Activated CD4-positive, alpha-beta T cell treated with anti-CD3 and anti-CD28 coated beads for 36 hours (primary cell): ENCODE results near the gene ZSCAN21. TPM values are rescaled to one million over a fixed set of nuclear protein-coding genes. Genes with fewer than 3 reads are reported as not detected.

Experiments used
- ATAC-seq: fragments of 200-7000 bp; cut with Tn5 transposase; one replicate; pipeline ENCODE4 v1.10.0; 2021; ENCODE audit warnings: mild to moderate bottlenecking, moderate library complexity
- CTCF ChIA-PET: fragments of 350-600 bp; sonication (Branson Sonifier 250); formaldehyde crosslinking; loops from one replicate; lab custom pipeline; 2021; ENCODE audit warnings: antibody characterized with exemption; lab: Charles Lee
- POLR2A ChIA-PET: fragments of 350-600 bp; sonication (Branson Sonifier 250); formaldehyde crosslinking; loops from one replicate; lab custom pipeline; 2021; ENCODE audit warnings: antibody characterized with exemption, inconsistent platforms; lab: Charles Lee
- DNase-seq: peaks from one replicate; pipeline ENCODE4 v3.0.0-alpha.2; 2020
- H3K27ac Mint-ChIP-seq: one replicate; pipeline ENCODE4 v1.8.0; 2021; ENCODE audit warnings: mixed read lengths
- H3K27me3 Mint-ChIP-seq: one replicate; pipeline ENCODE4 v1.8.0; 2021; ENCODE audit warnings: mixed read lengths
- H3K36me3 Mint-ChIP-seq: one replicate; pipeline ENCODE4 v1.8.0; 2021; ENCODE audit warnings: low read depth, mixed read lengths
- H3K4me1 Mint-ChIP-seq: one replicate; pipeline ENCODE4 v1.8.0; 2021; ENCODE audit warnings: mixed read lengths
- H3K4me3 Mint-ChIP-seq: one replicate; pipeline ENCODE4 v1.8.0; 2021; ENCODE audit warnings: mild to moderate bottlenecking, moderate library complexity, mixed read lengths
- H3K9me3 Mint-ChIP-seq: one replicate; pipeline ENCODE4 v1.8.0; 2021; ENCODE audit warnings: low read depth, mixed read lengths
- intact Hi-C, 2 experiments: fragments of 100-400 bp; cut with DNase I in 1 of 2; cut with micrococcal nuclease in 1 of 2; formaldehyde crosslinking; loops; one replicate each; pipeline versions ENCODE4 v1.14.2 to v1.15.1; 2022 to 2024; cut with DNase I, micrococcal nuclease
- microRNA-seq: library from miRNA; unstranded; fragments of <30 nt; microRNA quantifications from one replicate; pipeline ENCODE4 v1.2.0, GENCODE V29; 2021; ENCODE audit warnings: borderline replicate concordance
- total RNA-seq, 2 experiments: library from RNA; stranded (reverse); gene quantifications; one replicate each; pipeline ENCODE4 v1.2.3, GENCODE V29; 2021

Gene ZSCAN21
- total RNA-seq, 2 experiments from 2014 or later: 6.4 to 7.4 TPM

DNA sequence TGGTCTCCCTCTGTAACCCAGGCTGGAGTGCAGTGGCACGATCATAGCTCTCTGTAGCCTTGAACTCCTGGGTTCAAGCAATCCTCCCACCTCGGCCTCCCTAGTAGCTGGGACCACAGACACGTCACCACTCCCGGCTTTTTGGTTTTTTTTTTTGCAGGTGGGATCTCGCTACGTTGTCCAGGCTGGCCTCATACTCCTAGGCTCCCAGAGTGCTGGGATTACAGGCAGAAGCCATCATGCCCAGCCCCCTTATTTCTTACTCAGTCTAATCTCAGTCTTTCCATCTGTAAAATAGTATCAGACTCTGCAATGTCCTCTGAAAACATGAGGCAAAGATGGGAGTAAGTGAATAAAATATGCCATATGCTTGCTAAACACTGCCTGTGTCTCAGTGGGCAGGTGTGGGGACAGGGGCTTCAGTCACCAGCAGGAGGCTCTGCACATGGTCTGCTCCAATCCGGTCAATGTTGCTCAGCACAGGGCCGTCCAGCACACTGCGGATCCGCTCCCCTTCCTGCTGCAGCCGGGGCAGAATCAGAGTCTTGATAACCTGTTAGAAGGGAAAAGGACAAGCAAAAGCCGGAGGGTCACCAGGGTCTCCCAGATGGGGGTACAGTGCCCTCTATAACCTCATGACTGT, 60.1 kb downstream of the ZSCAN21 start:
- Mint-ChIP-seq H3K36me3 (peaks cover 32% of the 10 kb centered on the region), H3K27ac (no peak overlapping the region), H3K27me3 (no peaks in the 10 kb centered on the region), H3K9me3 (no peaks in the 10 kb centered on the region), H3K4me1 (no peaks in the 10 kb centered on the region), H3K4me3 (no peak overlapping the region)
- ATAC-seq: no peak
- POLR2A ChIA-PET: interaction anchor here (0.6 kb wide), 1 partner anchor 57 kb away, joined by 4 read pairs; no protein-coding TSS in a partner anchor
- intact Hi-C loops: no loop called here
- DNase-seq: no peak
- CTCF ChIA-PET: no interaction called here

DNA sequence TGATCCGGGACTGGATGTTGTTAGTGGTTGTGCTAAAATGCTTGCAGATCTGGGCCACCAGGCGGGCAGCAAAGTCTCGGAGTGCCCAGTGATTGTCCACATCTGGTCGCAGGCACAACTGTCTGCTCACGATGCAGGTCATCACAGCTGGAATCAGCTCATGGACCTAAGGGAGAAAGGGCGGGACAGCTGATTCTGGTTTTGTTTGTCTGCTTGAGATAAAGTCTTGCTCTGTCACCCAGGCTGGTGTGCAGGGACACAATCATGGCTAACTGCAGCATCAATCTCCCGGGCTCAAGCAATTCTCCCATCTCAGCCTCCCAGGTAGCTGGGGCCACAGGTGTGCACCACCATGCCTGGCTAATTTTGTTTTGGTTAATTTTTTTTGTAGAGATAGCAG, 61.6 kb downstream of the ZSCAN21 start:
- ATAC-seq: no peak
- no peaks in the 10 kb centered on the region for H3K9me3 Mint-ChIP-seq
- no peak overlapping the region for H3K27ac Mint-ChIP-seq
- ChIA-PET CTCF (interaction anchor here (5.7 kb wide), 1 partner anchor 20 kb away, joined by 30 read pairs; no protein-coding TSS in a partner anchor), POLR2A (interaction anchor here (0.9 to 1.9 kb wide), 2 partner anchors 10 to 16 kb away, joined by 3 to 8 read pairs; partner anchors contain the start of genes AP4M1 and MCM7)
- no peaks in the 10 kb centered on the region for H3K4me1 Mint-ChIP-seq
- no peaks in the 10 kb centered on the region for H3K27me3 Mint-ChIP-seq
- intact Hi-C loops: no loop called here
- H3K4me3 Mint-ChIP-seq: no peak overlapping the region
- peaks cover 29% of the 10 kb centered on the region for H3K36me3 Mint-ChIP-seq
- no peak for DNase-seq

DNA sequence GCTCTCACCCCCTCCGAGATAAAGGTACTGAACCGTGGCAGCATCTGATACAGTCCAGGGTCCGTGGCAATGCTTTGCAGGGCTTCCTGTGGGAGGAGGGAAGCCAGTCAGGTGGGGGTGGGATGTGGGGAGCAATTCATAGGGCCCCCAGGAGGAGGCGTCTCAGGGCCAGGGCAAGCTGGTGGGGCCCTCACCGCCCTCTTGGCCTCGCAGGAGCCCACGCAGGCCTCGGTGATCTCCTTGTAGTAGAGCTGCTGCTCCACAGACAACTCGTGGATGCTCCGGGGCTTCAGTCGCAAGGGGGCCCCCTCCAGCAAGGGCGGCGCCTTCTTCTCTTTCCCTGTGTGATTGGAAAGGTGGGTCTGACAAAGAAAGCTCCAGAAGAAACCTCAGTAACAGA, 62.3 kb downstream of the ZSCAN21 start:
- H3K9me3 Mint-ChIP-seq: no peaks in the 10 kb centered on the region
- no peak overlapping the region for H3K4me3 Mint-ChIP-seq
- no peak for DNase-seq
- H3K36me3 Mint-ChIP-seq: peaks cover 31% of the 10 kb centered on the region
- intact Hi-C loops: no loop called here
- POLR2A ChIA-PET: interaction anchor here (0.9 to 1.9 kb wide), 2 partner anchors 11 to 17 kb away, joined by 3 to 8 read pairs; partner anchors contain the start of genes AP4M1 and MCM7
- CTCF ChIA-PET: interaction anchor here (0.7 to 5.7 kb wide), 2 partner anchors 20 to 200 kb away, joined by 4 to 30 read pairs; no protein-coding TSS in a partner anchor
- H3K27ac Mint-ChIP-seq: no peak overlapping the region
- no peaks in the 10 kb centered on the region for H3K27me3 Mint-ChIP-seq
- no peak for ATAC-seq
- peaks cover 2% of the 10 kb centered on the region for H3K4me1 Mint-ChIP-seq

Small RNA genes within 50 kb of the gene (microRNA-seq; reads per million reads assigned to microRNA genes)
- gene MIR106B (8,394 reads per million, percentile 96 among the genes with 10 or more reads in this experiment), gene MIR25 (683 reads per million, percentile 83 among the genes with 10 or more reads in this experiment), gene MIR93 (11,183 reads per million, percentile 97 among the genes with 10 or more reads in this experiment)

Other genes starting within 250 kb of the ZSCAN21 start
- under 1 TPM in 1 of 2 experiments, not detected in 1; 0.09 TPM for gene CYP3A43, start 221.8 kb upstream of the ZSCAN21 start, total RNA-seq
- not detected for gene OR2AE1, start 172.7 kb upstream of the ZSCAN21 start, total RNA-seq
- 10 to 100 TPM; 23.9 to 25.7 TPM for gene TRIM4, start 130.2 kb upstream of the ZSCAN21 start, total RNA-seq
- gene GJC3, start 120.2 kb upstream of the ZSCAN21 start, total RNA-seq: 1 to 10 TPM in 1 of 2 experiments, under 1 TPM in 1; 0.73 to 1.1 TPM
- not detected for gene AZGP1, start 73.7 kb upstream of the ZSCAN21 start, total RNA-seq
- gene ZKSCAN1, start 34.2 kb upstream of the ZSCAN21 start, total RNA-seq: 10 to 100 TPM; 45.2 to 62.9 TPM
- gene ZNF3, start 31.9 kb downstream of the ZSCAN21 start, total RNA-seq: 10 to 100 TPM; 18.8 to 19.0 TPM
- gene COPS6, start 39.2 kb downstream of the ZSCAN21 start, total RNA-seq: 10 to 100 TPM; 88.6 to 89.0 TPM
- gene MCM7, start 51.6 kb downstream of the ZSCAN21 start, total RNA-seq: 100 to 1,000 TPM; 411 to 429 TPM
- 10 to 100 TPM in 1 of 2 experiments, 1 to 10 TPM in 1; 8.8 to 10.4 TPM for gene AP4M1, start 51.9 kb downstream of the ZSCAN21 start, total RNA-seq
- gene TAF6, start 69.6 kb downstream of the ZSCAN21 start, total RNA-seq: 10 to 100 TPM; 54.3 to 59.5 TPM
- gene CNPY4, start 69.9 kb downstream of the ZSCAN21 start, total RNA-seq: 10 to 100 TPM; 11.0 to 14.0 TPM
- 1 to 10 TPM; 1.6 to 2.2 TPM for gene MBLAC1, start 77.2 kb downstream of the ZSCAN21 start, total RNA-seq
- gene LAMTOR4, start 99.1 kb downstream of the ZSCAN21 start, total RNA-seq: 100 to 1,000 TPM in 1 of 2 experiments, 10 to 100 TPM in 1; 69.6 to 120 TPM
- 10 to 100 TPM; 15.0 to 17.6 TPM for gene TRAPPC14, start 108.9 kb downstream of the ZSCAN21 start, total RNA-seq
- gene GAL3ST4, start 118.8 kb downstream of the ZSCAN21 start, total RNA-seq: 1 to 10 TPM; 4.6 to 7.2 TPM
- gene GPC2, start 127.6 kb downstream of the ZSCAN21 start, total RNA-seq: 1 to 10 TPM; 5.3 to 6.1 TPM
- 10 to 100 TPM; 24.7 to 28.3 TPM for gene STAG3, start 128.1 kb downstream of the ZSCAN21 start, total RNA-seq
- gene PVRIG, start 170.2 kb downstream of the ZSCAN21 start, total RNA-seq: 10 to 100 TPM; 26.9 to 27.7 TPM